HEK293 (cell line): ENCODE results near the gene ITGA8.

Experiments used
- CTCF ChIA-PET: fragments of 350-600 bp; formaldehyde crosslinking; extraction: SDS; loops from one replicate; lab custom pipeline; 2021; ENCODE audit warnings: antibody characterized with exemption; lab: Yijun Ruan, JAX
- POLR2A ChIA-PET: fragments of 300-600 bp; formaldehyde crosslinking; extraction: SDS; loops from one replicate; lab custom pipeline; 2020; ENCODE audit warnings: antibody characterized with exemption, inconsistent platforms; lab: Yijun Ruan, JAX
- H3K27ac ChIP-seq: fragments of 200-500 bp; sonication (Bioruptor generic); 2 replicates; pipeline ENCODE4 v1.5.1; 2014; ENCODE audit warnings: low read depth, low read length, control low read depth, inconsistent platforms; ENCODE audit errors: extremely low read depth
- H3K36me3 ChIP-seq, 2 experiments: fragments of 200-500 bp in 1 of 2; sonication (Bioruptor generic) in 1 of 2; 1 replicate in 1 of 2; 2 replicates in 1 of 2; pipeline ENCODE4 v1.5.1; 2014 to 2017; ENCODE audit warnings: inconsistent platforms in 2 of 2, low read length in 2 of 2; ENCODE audit not compliant: control insufficient read depth in 2 of 2, insufficient read depth in 1 of 2
- H3K4me1 ChIP-seq: fragments of 200-500 bp; sonication (Bioruptor generic); 2 replicates; pipeline ENCODE4 v1.5.1; 2014; ENCODE audit warnings: mild to moderate bottlenecking, low read length, inconsistent platforms; ENCODE audit not compliant: control insufficient read depth, insufficient read depth
- H3K4me3 ChIP-seq: 2 replicates; pipeline ENCODE4 v1.5.1; 2011; ENCODE audit warnings: low read depth, mild to moderate bottlenecking, control low read depth, low read length, moderate library complexity
- H3K9me3 ChIP-seq: fragments of 200-500 bp; sonication (Bioruptor generic); 2 replicates; pipeline ENCODE4 v1.5.1; 2014; ENCODE audit warnings: low read depth, low read length, inconsistent platforms; ENCODE audit not compliant: control insufficient read depth, insufficient read depth
- GLI2 ChIP-seq: fragments of 450-650 bp; formaldehyde crosslinking; IDR thresholded peaks from 2 replicates; pipeline ENCODE4; 2017; ENCODE audit warnings: missing biosample characterization, missing genetic modification characterization, low read depth, borderline replicate concordance
- RBAK ChIP-seq: fragments of 450-650 bp; formaldehyde crosslinking; IDR thresholded peaks from 2 replicates; pipeline ENCODE4 v1.5.1; 2016; ENCODE audit warnings: missing biosample characterization, missing genetic modification characterization
- ZBTB44 ChIP-seq: fragments of 450-650 bp; IDR thresholded peaks from 2 replicates; pipeline ENCODE4 v1.5.1; 2018; ENCODE audit warnings: missing biosample characterization, mild to moderate bottlenecking, missing genetic modification characterization
- ZBTB8A ChIP-seq: fragments of 450-650 bp; formaldehyde crosslinking; IDR thresholded peaks from 2 replicates; pipeline ENCODE4 v1.5.1; 2016; ENCODE audit warnings: missing biosample characterization, missing genetic modification characterization
- ZFHX2 ChIP-seq: fragments of 450-650 bp; formaldehyde crosslinking; conservative IDR thresholded peaks from 2 replicates; pipeline ENCODE4 v1.5.1; 2016; ENCODE audit warnings: missing biosample characterization, missing genetic modification characterization
- ZFP37 ChIP-seq: fragments of 450-650 bp; formaldehyde crosslinking; IDR thresholded peaks from 2 replicates; pipeline ENCODE4 v1.5.1; 2016; ENCODE audit warnings: missing biosample characterization, missing genetic modification characterization
- ZNF140 ChIP-seq: fragments of 450-650 bp; formaldehyde crosslinking; IDR thresholded peaks from 2 replicates; pipeline ENCODE4 v1.5.1; 2016; ENCODE audit warnings: missing biosample characterization, missing genetic modification characterization
- ZNF184 ChIP-seq: fragments of 450-650 bp; IDR thresholded peaks from 2 replicates; pipeline ENCODE4 v1.5.1; 2018; ENCODE audit warnings: missing biosample characterization, mild to moderate bottlenecking, missing genetic modification characterization
- ZNF19 ChIP-seq: fragments of 450-650 bp; formaldehyde crosslinking; IDR thresholded peaks from 2 replicates; pipeline ENCODE4; 2016; ENCODE audit warnings: missing biosample characterization, missing genetic modification characterization, low read depth
- ZNF248 ChIP-seq: fragments of 450-650 bp; formaldehyde crosslinking; IDR thresholded peaks from 2 replicates; pipeline ENCODE4 v1.5.1; 2017; ENCODE audit warnings: missing biosample characterization, missing genetic modification characterization
- ZNF302 ChIP-seq: fragments of 450-650 bp; formaldehyde crosslinking; IDR thresholded peaks from 2 replicates; pipeline ENCODE4 v1.5.1; 2016; ENCODE audit warnings: missing biosample characterization, missing genetic modification characterization, low read depth
- ZNF362 ChIP-seq: fragments of 450-650 bp; formaldehyde crosslinking; IDR thresholded peaks from 2 replicates; pipeline ENCODE4 v1.5.1; 2016; ENCODE audit warnings: missing biosample characterization, missing genetic modification characterization
- ZNF48 ChIP-seq: fragments of 450-650 bp; formaldehyde crosslinking; IDR thresholded peaks from 2 replicates; pipeline ENCODE4 v1.5.1; 2016; ENCODE audit warnings: missing biosample characterization, missing genetic modification characterization
- ZNF510 ChIP-seq: fragments of 450-650 bp; formaldehyde crosslinking; IDR thresholded peaks from 2 replicates; pipeline ENCODE4 v1.5.1; 2018; ENCODE audit warnings: mild to moderate bottlenecking, missing genetic modification characterization, missing biosample characterization; ENCODE audit not compliant: insufficient replicate concordance
- ZNF513 ChIP-seq: fragments of 450-650 bp; IDR thresholded peaks from 2 replicates; pipeline ENCODE4 v1.5.1; 2018; ENCODE audit warnings: missing biosample characterization, missing genetic modification characterization
- ZNF530 ChIP-seq: fragments of 450-650 bp; formaldehyde crosslinking; IDR thresholded peaks from 2 replicates; pipeline ENCODE4 v1.5.1; 2016; ENCODE audit warnings: low read depth, missing biosample characterization, missing genetic modification characterization
- ZNF629 ChIP-seq: fragments of 450-650 bp; formaldehyde crosslinking; IDR thresholded peaks from 2 replicates; pipeline ENCODE4 v1.5.1; 2017; ENCODE audit warnings: missing biosample characterization, missing genetic modification characterization
- ZNF664 ChIP-seq: fragments of 450-650 bp; formaldehyde crosslinking; IDR thresholded peaks from 2 replicates; pipeline ENCODE4 v1.5.1; 2016; ENCODE audit warnings: missing biosample characterization, missing genetic modification characterization
- ZSCAN30 ChIP-seq: fragments of 450-650 bp; IDR thresholded peaks from 2 replicates; pipeline ENCODE4 v1.5.1; 2018; ENCODE audit warnings: missing biosample characterization, mild to moderate bottlenecking, missing genetic modification characterization, moderate library complexity

ITGA8 gene

GRCh38 chr10:15494850-15495506 is 224.7 kb downstream of the ITGA8 start:
- H3K4me3 ChIP-seq: no peak overlapping the region
- no peaks in the 10 kb centered on the region for H3K36me3 ChIP-seq
- TF ChIP-seq ZBTB44 (0 out of 2 replicates have a peak, but pooled peaks have one; percentile 31), ZSCAN30 (tag by site-specific recombination) (no peak)
- TF ChIP-seq, all 188 proteins: peak for 1
- POLR2A ChIA-PET: no interaction called here
- Histone ChIP-seq H3K9me3 (no peaks in the 10 kb centered on the region), H3K27ac (no peak overlapping the region), H3K4me1 (0 out of 2 replicates have a peak, but pooled peaks cover 4% of the 10 kb centered on the region)
- CTCF ChIA-PET: interaction anchor here (0.6 to 0.8 kb wide), 4 partner anchors 56 to 157 kb away, joined by 3 to 4 read pairs (median 3); no protein-coding TSS in a partner anchor

- Histone ChIP-seq H3K36me3 (no peaks in the 10 kb centered on the region), H3K4me3 (no peak overlapping the region), H3K9me3 (no peaks in the 10 kb centered on the region), H3K27ac (no peak overlapping the region), H3K4me1 (peaks cover 8% of the 10 kb centered on the region; the same call in 1 of the 2 replicates)
- ChIA-PET POLR2A (no interaction called here), CTCF (no interaction called here)
- TF ChIP-seq ZBTB8A (no peak), ZNF19 (no peak), ZNF362 (no peak), ZNF48 (tag by site-specific recombination) (no peak), ZNF140 (tag by site-specific recombination) (no peak), ZNF629 (tag by site-specific recombination) (no peak), ZNF510 (tag by site-specific recombination) (no peak), GLI2 (tag by site-specific recombination) (no peak), ZNF530 (tag by site-specific recombination) (no peak), ZFP37 (tag by site-specific recombination) (no peak), RBAK (tag by site-specific recombination) (no peak), ZNF302 (no peak), ZFHX2 (tag by site-specific recombination) (no peak), ZNF248 (tag by site-specific recombination) (no peak), ZNF664 (tag by site-specific recombination) (no peak)
Observed at GRCh38 chr10:15491856-15492642, 227.7 kb downstream of the ITGA8 start.

GRCh38 chr10:15489431-15489830 is 230.3 kb downstream of the ITGA8 start:
- ChIA-PET CTCF (no interaction called here), POLR2A (no interaction called here)
- Histone ChIP-seq H3K4me3 (no peak overlapping the region), H3K9me3 (no peaks in the 10 kb centered on the region), H3K27ac (no peak overlapping the region), H3K4me1 (peaks cover 17% of the 10 kb centered on the region), H3K36me3 (no peaks in the 10 kb centered on the region)
- TF ChIP-seq ZNF513 (tag by site-specific recombination) (peak; percentile 91), ZNF184 (no peak)
